Suprapubic skin (tissue), 4 donors: Measurements from ENCODE around the gene ASB6. TPM values are rescaled to one million over a fixed set of nuclear protein-coding genes. Genes with fewer than 3 reads are reported as not detected.
"Not testable (repeated sequence)": the region's sequence is repeated elsewhere in the genome, so short reads cannot be mapped to it uniquely, and the experiment has no call there.

Experiments
- DNase-seq, 2 donors: peaks; one replicate each; pipeline ENCODE4 v3.0.0-alpha.2; 2019; ENCODE audit warnings: low spot score in 2 of 2
- H3K27ac ChIP-seq: fragments of 200-600 bp; sonication (generic); one replicate; pipeline ENCODE4 v1.5.1; 2019
- H3K27me3 ChIP-seq: fragments of 200-600 bp; sonication (generic); one replicate; pipeline ENCODE4 v1.5.1; 2019
- H3K36me3 ChIP-seq: fragments of 200-600 bp; sonication (generic); one replicate; pipeline ENCODE4 v1.5.1; 2019
- H3K4me1 ChIP-seq: fragments of 200-600 bp; sonication (generic); one replicate; pipeline ENCODE4 v1.5.1; 2019
- H3K4me3 ChIP-seq: fragments of 200-600 bp; sonication (generic); one replicate; pipeline ENCODE4 v1.5.1; 2019; ENCODE audit warnings: mild to moderate bottlenecking
- H3K9me3 ChIP-seq: fragments of 200-600 bp; sonication (generic); one replicate; pipeline ENCODE4 v1.5.1; 2019
- EP300 ChIP-seq: sonication (generic); formaldehyde crosslinking; IDR thresholded peaks from one replicate; pipeline ENCODE4 v1.6.1; 2017; ENCODE audit warnings: antibody characterized with exemption
- POLR2A ChIP-seq, 2 donors: fragments of 450-650 bp; IDR thresholded peaks; one replicate each; pipeline ENCODE4 v1.6.1; 2017; ENCODE audit warnings: antibody characterized with exemption in 2 of 2, mild to moderate bottlenecking in 2 of 2, moderate library complexity in 2 of 2
- POLR2AphosphoS5 ChIP-seq, 3 donors: sonication (generic); formaldehyde crosslinking; IDR thresholded peaks; one replicate each; pipeline ENCODE4 v1.6.1; 2017; ENCODE audit warnings: antibody characterized with exemption in 3 of 3
- WGBS: methylation state at CpG from one replicate; pipeline ENCODE4 v1.1.5; 2018; 5-methylcytosine and 5-hydroxymethylcytosine counted together
- total RNA-seq, 4 donors: library from RNA; depleted of rRNA; stranded (reverse); fragments of >200 nt; gene quantifications; one replicate each; pipeline ENCODE4 v1.1.0, GENCODE V29; 2016
- TF ChIP-seq, protein P1 (sequence below), 2 donors: fragments of 200-600 bp in 1 of 2; fragments of 450-650 bp in 1 of 2; sonication (generic) in 1 of 2; IDR thresholded peaks; one replicate each; pipeline ENCODE4 v1.5.1; 2016 to 2019; ENCODE audit warnings: antibody characterized with exemption in 2 of 2, mild to moderate bottlenecking in 1 of 2, moderate library complexity in 1 of 2

ASB6 gene
- total RNA-seq, 4 donors from 2014 or later = 25.6 to 41.5 (median 37.6) TPM

DNA sequence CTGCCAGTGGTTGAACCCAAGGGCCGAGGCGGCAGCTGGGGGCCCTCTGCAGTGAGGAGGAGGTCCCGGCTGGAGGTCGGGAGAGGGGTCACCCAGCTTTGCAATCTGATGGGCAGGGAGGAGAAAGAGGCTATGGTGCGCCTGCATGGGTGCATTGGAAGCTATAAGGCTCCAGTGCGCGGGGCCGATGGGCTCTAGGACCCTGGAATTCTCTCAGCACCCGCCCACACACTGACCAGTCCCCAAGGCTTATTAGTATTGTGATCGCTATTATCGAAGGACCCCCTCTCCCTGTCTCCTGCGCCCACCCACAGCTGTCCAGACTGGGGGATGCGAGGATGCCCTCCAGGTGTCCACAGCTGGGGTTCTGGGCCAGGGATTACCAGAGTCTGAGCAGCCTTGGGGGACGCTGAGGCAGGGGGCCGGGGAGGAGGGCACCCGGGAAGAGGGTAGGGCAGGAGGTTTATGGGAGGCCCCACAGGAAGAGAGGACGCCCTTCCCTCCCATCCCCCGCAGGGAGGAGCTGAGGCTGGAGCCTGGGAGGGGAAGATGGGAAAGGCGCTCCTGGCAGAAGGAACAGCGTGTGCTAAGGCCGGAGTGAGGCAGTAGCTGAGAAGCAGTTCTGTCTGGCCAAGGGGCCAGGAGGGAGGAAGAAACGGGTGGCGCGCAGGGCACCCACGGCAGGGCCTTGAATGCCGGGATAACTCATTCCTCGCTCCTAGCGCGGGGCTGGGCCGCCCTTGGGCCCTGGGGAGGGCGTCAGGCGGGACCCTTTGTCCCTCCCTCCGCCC is 45.2 kb downstream of the ASB6 start:
- DNase-seq = no peak
- H3K4me1 ChIP-seq = peaks cover 28% of the 10 kb centered on the region
- peak overlapping the region; percentile 43 for H3K27ac ChIP-seq
- TF ChIP-seq, protein P1, sequence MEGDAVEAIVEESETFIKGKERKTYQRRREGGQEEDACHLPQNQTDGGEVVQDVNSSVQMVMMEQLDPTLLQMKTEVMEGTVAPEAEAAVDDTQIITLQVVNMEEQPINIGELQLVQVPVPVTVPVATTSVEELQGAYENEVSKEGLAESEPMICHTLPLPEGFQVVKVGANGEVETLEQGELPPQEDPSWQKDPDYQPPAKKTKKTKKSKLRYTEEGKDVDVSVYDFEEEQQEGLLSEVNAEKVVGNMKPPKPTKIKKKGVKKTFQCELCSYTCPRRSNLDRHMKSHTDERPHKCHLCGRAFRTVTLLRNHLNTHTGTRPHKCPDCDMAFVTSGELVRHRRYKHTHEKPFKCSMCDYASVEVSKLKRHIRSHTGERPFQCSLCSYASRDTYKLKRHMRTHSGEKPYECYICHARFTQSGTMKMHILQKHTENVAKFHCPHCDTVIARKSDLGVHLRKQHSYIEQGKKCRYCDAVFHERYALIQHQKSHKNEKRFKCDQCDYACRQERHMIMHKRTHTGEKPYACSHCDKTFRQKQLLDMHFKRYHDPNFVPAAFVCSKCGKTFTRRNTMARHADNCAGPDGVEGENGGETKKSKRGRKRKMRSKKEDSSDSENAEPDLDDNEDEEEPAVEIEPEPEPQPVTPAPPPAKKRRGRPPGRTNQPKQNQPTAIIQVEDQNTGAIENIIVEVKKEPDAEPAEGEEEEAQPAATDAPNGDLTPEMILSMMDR (IDR thresholded peaks at IDR 0.05) = no peak
- TF ChIP-seq EP300 (no peak), POLR2A (IDR thresholded peaks at IDR 0.05) (no peak), POLR2AphosphoS5 (IDR thresholded peaks at IDR 0.05) (no peak)
- H3K36me3 ChIP-seq = no peaks in the 10 kb centered on the region
- WGBS = 40% methylated on average over 23 of the region's 33 CpGs
- H3K9me3 ChIP-seq = no peaks in the 10 kb centered on the region
- H3K4me3 ChIP-seq = peak overlapping the region; percentile 46
- no peaks in the 10 kb centered on the region for H3K27me3 ChIP-seq

DNA sequence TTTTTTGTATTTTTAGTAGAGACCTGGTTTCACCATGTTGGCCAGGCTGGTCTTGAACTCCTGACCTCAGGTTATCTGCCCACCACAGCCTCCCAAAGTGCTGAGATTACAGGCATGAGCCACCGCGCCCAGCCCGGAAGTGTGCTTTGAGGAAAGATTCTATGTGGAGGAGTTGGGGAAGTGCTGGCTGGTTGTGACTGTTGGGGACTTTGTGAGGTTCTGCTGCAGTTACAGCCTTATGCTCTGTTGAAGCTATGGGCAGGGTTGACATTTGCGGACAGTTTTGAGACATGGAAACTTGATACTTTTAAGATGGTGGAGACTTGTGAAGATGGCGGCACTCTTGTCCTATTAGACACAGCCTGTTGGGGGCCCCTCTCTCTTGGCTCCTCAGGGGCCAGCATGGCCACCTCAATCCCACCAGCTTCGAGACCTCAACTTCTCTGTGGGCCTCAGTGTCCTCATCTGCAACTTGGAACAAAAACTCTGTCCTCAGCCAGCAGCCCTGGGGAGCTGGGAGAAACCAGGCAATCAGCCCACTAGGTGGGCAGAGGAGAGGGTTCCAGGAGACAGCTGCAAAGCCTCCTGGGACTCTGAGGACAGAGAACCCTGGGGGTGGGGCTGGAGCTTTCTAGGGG is 45.9 kb downstream of the ASB6 start:
- Histone ChIP-seq H3K4me3 (no peak overlapping the region), H3K4me1 (peaks cover 28% of the 10 kb centered on the region), H3K36me3 (no peaks in the 10 kb centered on the region), H3K27me3 (no peaks in the 10 kb centered on the region), H3K27ac (no peak overlapping the region), H3K9me3 (no peaks in the 10 kb centered on the region)
- TF ChIP-seq POLR2A (IDR thresholded peaks at IDR 0.05) (no peak), POLR2AphosphoS5 (IDR thresholded peaks at IDR 0.05) (no peak), EP300 (no peak)
- TF ChIP-seq, protein P1 (IDR thresholded peaks at IDR 0.05) = no peak
- WGBS = 77% methylated on average over 6 of the region's 6 CpGs
- peak in 1 of 2 donors; percentile 57 for DNase-seq

DNA sequence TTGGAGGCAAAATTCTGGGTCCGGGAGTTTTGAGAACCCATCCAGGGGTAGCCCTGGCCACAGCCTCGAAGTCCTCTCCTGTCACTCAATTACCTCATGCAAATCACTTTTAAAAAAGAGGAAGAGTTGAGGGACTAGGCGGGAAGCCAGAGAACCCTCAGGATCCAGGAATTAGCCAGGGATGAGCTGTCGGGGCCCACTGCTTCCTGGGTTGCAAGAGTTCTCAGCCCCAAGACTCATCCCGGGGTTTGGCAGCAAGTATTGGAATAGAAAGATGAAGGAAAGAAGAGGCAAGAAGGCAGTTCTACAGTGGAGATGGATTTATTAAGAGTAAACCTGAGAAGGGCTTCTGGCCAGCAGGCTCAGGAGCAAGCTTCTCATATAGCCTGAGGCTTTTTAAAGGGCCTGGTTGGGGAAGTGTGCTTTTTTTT is 46.6 kb downstream of the ASB6 start:
- TF ChIP-seq POLR2AphosphoS5 (IDR thresholded peaks at IDR 0.05) = no peak
- TF ChIP-seq, protein P1 (IDR thresholded peaks at IDR 0.05) = no peak
- TF ChIP-seq EP300 = no peak
- WGBS = 45% methylated on average over 5 of the region's 5 CpGs
- Histone ChIP-seq H3K27me3 (no peaks in the 10 kb centered on the region), H3K36me3 (no peaks in the 10 kb centered on the region), H3K9me3 (no peaks in the 10 kb centered on the region), H3K4me1 (peaks cover 28% of the 10 kb centered on the region), H3K4me3 (no peak overlapping the region), H3K27ac (no peak overlapping the region)
- no peak for DNase-seq

DNA sequence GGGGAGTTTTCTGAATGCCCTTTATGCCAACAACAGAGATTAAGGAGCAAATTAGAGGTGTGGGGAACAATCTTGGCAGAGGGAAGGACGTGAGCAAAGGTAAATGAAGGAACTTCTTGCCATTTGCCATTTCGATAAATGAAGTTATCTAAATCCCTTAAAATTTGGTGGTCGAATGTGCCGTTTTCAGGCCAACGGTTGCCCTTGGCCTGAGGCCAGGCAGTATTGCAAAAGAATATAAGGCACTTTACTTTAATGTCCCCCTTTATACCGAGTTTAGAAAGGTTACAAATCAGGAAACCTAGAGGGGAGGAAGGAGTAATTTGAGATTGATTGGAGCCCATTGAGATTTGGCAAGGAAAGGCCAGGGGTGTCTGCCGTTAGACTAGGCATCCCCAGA is 47.3 kb downstream of the ASB6 start:
- no peak overlapping the region for H3K27ac ChIP-seq
- no peak for DNase-seq
- peaks cover 28% of the 10 kb centered on the region for H3K4me1 ChIP-seq
- H3K27me3 ChIP-seq = no peaks in the 10 kb centered on the region
- H3K4me3 ChIP-seq = no peak overlapping the region
- 54% methylated on average over 7 of the region's 7 CpGs for WGBS
- H3K36me3 ChIP-seq = no peaks in the 10 kb centered on the region
- TF ChIP-seq EP300 (no peak), POLR2A (IDR thresholded peaks at IDR 0.05) (no peak)
- no peaks in the 10 kb centered on the region for H3K9me3 ChIP-seq

DNA sequence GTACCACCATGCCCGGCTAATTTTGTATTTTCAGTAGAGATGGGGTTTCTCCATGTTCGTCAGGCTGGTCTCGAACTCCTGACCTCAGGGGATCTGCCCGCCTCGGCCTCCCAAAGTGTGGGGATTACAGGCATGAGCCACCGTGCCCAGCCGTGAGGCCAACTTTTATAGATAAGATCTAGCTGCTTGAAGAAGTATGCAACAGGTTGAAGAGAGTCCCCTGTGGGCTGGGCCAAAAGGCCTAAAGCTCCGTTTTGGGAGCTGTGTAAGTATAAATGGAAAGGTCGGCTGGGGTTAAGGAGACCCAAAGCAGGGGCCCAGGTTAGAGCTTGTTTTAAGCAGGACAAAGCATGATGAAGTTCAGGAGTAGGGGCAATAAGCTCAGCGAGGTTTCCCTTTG is 49.2 kb downstream of the ASB6 start:
- H3K27ac ChIP-seq, DNase-seq, H3K4me3 ChIP-seq, H3K36me3 ChIP-seq, H3K27me3 ChIP-seq, H3K9me3 ChIP-seq: not testable (repeated sequence)
- 68% methylated on average over 10 of the region's 10 CpGs for WGBS
- H3K4me1 ChIP-seq = peaks cover 21% of the 10 kb centered on the region

DNA sequence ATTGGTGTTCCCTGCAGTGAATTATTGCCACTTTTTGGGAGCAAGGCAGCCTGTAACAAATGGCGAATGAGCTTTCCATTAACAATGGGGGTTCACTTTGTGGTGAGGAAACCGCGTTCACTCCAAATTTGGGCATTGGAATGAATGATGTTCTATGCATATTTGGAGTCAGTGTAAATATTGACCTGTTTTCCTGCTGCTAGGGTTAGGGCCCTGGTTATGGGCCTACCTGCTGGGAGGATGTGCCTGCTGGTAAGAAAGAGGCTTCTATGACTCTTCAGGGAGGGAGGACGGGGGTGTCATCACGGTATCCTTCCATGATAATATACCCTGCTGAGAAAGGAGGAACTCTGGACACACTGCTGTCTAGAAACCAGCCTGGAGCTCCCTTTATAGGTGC is 50.0 kb downstream of the ASB6 start:
- peaks cover 12% of the 10 kb centered on the region for H3K4me1 ChIP-seq
- DNase-seq = no peak
- no peak overlapping the region for H3K4me3 ChIP-seq
- no peaks in the 10 kb centered on the region for H3K27me3 ChIP-seq
- WGBS = 90% methylated on average over 5 of the region's 5 CpGs
- no peaks in the 10 kb centered on the region for H3K36me3 ChIP-seq
- no peaks in the 10 kb centered on the region for H3K9me3 ChIP-seq
- H3K27ac ChIP-seq = no peak overlapping the region
- no peak for TF ChIP-seq EP300
- TF ChIP-seq POLR2AphosphoS5 (IDR thresholded peaks at IDR 0.05) = no peak
- TF ChIP-seq, protein P1 (IDR thresholded peaks at IDR 0.05) = no peak
- TF ChIP-seq POLR2A (IDR thresholded peaks at IDR 0.05) = no peak
